GM19455 (cell line): ENCODE data around the gene ALAS1.
"Not testable (repeated sequence)": the region's sequence is repeated elsewhere in the genome, so short reads cannot be mapped to it uniquely, and the experiment has no call there.

Source experiments
- ATAC-seq: cut with Tn5 transposase; IDR thresholded peaks from one replicate; pipeline ENCODE4 v1.9.1; 2021; ENCODE audit not compliant: unreplicated experiment

ALAS1 gene

GRCh38 chr3:52197842-52198625 lies at the start of gene ALAS1:
Gene ALAS1, plus strand, starts transcription at chr3:52198160. Its CDS starts 1,082 bp downstream, at chr3:52199242.
- peak; percentile 84 for ATAC-seq

- no peak for ATAC-seq
These were observed 48.9 kb upstream of the ALAS1 start for GRCh38 chr3:52149021-52149420.

GRCh38 chr3:52149726-52150125 lies 48.2 kb upstream of the ALAS1 start:
- no peak for ATAC-seq

- no peak for ATAC-seq
These were observed 47.6 kb upstream of the ALAS1 start for GRCh38 chr3:52150357-52150756.

GRCh38 chr3:52150860-52151259 lies 47.1 kb upstream of the ALAS1 start:
- no peak for ATAC-seq

GRCh38 chr3:52151991-52152390 lies 46.0 kb upstream of the ALAS1 start:
- ATAC-seq, result not testable (repeated sequence)

GRCh38 chr3:52153389-52154096 lies 44.4 kb upstream of the ALAS1 start:
- ATAC-seq, result no peak

- ATAC-seq, result peak; percentile 77
These were observed 43.5 kb upstream of the ALAS1 start, which contains the start of gene POC1A for GRCh38 chr3:52154135-52155094. Gene POC1A, minus strand, starts transcription at chr3:52154423. Its CDS starts 51 bp downstream, at chr3:52154372.

GRCh38 chr3:52155912-52156311 lies 42.0 kb upstream of the ALAS1 start:
- ATAC-seq, result no peak

GRCh38 chr3:52159503-52159902 lies 38.5 kb upstream of the ALAS1 start:
- no peak for ATAC-seq

GRCh38 chr3:52162250-52162872 lies 35.6 kb upstream of the ALAS1 start:
- ATAC-seq, result no peak

- ATAC-seq, result no peak
These were observed 30.7 kb upstream of the ALAS1 start for GRCh38 chr3:52167240-52167639.

- ATAC-seq, result not testable (repeated sequence)
These were observed 27.7 kb upstream of the ALAS1 start for GRCh38 chr3:52170217-52170616.

GRCh38 chr3:52171514-52172261 lies 26.3 kb upstream of the ALAS1 start:
- ATAC-seq, result no peak

GRCh38 chr3:52172262-52172757 lies 25.6 kb upstream of the ALAS1 start:
- ATAC-seq, result no peak

GRCh38 chr3:52173101-52173500 lies 24.9 kb upstream of the ALAS1 start:
- ATAC-seq, result no peak

- no peak for ATAC-seq
These were observed 23.1 kb upstream of the ALAS1 start for GRCh38 chr3:52174896-52175295.

- ATAC-seq, result no peak
These were observed 22.4 kb upstream of the ALAS1 start for GRCh38 chr3:52175416-52176179.

GRCh38 chr3:52176180-52176752 lies 21.7 kb upstream of the ALAS1 start:
- no peak for ATAC-seq
